GM23338 (cell line): ENCODE data around the gene ANGPT4. TPM values are rescaled to one million over a fixed set of nuclear protein-coding genes. Genes with fewer than 3 reads are reported as not detected.

ENCODE experiments used
- ATAC-seq: fragments of 200-7000 bp; cut with Tn5 transposase; 3 replicates; pipeline ENCODE4 v1.9.1; 2020
- DNase-seq: peaks from one replicate; pipeline ENCODE4 v3.0.0-alpha.2; 2015; ENCODE audit warnings: low spot score
- H2AFZ ChIP-seq: fragments of 200-600 bp; sonication (generic); 2 replicates; pipeline ENCODE4 v1.8.0; 2016; ENCODE audit warnings: antibody characterized with exemption, mild to moderate bottlenecking, moderate library complexity
- H3F3A ChIP-seq: fragments of 200-600 bp; sonication (generic); replicated peaks from 2 replicates; pipeline ENCODE4 v1.8.0; 2017; ENCODE audit warnings: antibody characterized with exemption, mixed run types, low read depth
- H3K27ac ChIP-seq: fragments of 200-600 bp; sonication (generic); 2 replicates; pipeline ENCODE4 v1.6.1; 2016; ENCODE audit warnings: low read depth
- H3K27me3 ChIP-seq: fragments of 200-600 bp; sonication (generic); 2 replicates; pipeline ENCODE4 v1.8.0; 2016; ENCODE audit warnings: mild to moderate bottlenecking, mixed run types, moderate library complexity; ENCODE audit not compliant: insufficient read depth
- H3K36me3 ChIP-seq: fragments of 200-600 bp; sonication (generic); 2 replicates; pipeline ENCODE4 v1.8.0; 2016; ENCODE audit warnings: mild to moderate bottlenecking; ENCODE audit not compliant: insufficient read depth
- H3K4me1 ChIP-seq: fragments of 200-600 bp; sonication (generic); 2 replicates; pipeline ENCODE4 v1.8.0; 2016; ENCODE audit warnings: mild to moderate bottlenecking, moderate library complexity; ENCODE audit not compliant: insufficient read depth
- H3K4me2 ChIP-seq: fragments of 200-600 bp; sonication (generic); 2 replicates; pipeline ENCODE4 v1.7.1; 2017; ENCODE audit warnings: mixed run types
- H3K4me3 ChIP-seq: fragments of 200-600 bp; sonication (generic); 2 replicates; pipeline ENCODE4 v1.6.1; 2016; ENCODE audit warnings: mixed run types
- H3K79me2 ChIP-seq: fragments of 200-600 bp; sonication (generic); replicated peaks from 2 replicates; pipeline ENCODE4 v1.8.0; 2017; ENCODE audit warnings: mild to moderate bottlenecking; ENCODE audit not compliant: insufficient read depth
- H3K9me2 ChIP-seq: fragments of 200-600 bp; sonication (generic); 2 replicates; pipeline ENCODE4 v1.8.0; 2017; ENCODE audit not compliant: insufficient read depth
- H4K20me1 ChIP-seq: fragments of 200-600 bp; sonication (generic); replicated peaks from 2 replicates; pipeline ENCODE4 v1.8.0; 2017; ENCODE audit warnings: mild to moderate bottlenecking; ENCODE audit not compliant: insufficient read depth
- H3K27ac Mint-ChIP-seq: 2 replicates; pipeline ENCODE4 v1.8.0; 2020; ENCODE audit warnings: inconsistent platforms, mild to moderate bottlenecking, moderate library complexity, mixed read lengths
- H3K27me3 Mint-ChIP-seq: 3 replicates; pipeline ENCODE4 v1.8.0; 2022; ENCODE audit warnings: low read depth, mild to moderate bottlenecking, moderate library complexity, mixed read lengths, inconsistent platforms; ENCODE audit not compliant: insufficient read depth, poor library complexity
- H3K36me3 Mint-ChIP-seq: 3 replicates; pipeline ENCODE4 v1.8.0; 2021; ENCODE audit warnings: low read depth, mild to moderate bottlenecking, inconsistent platforms, moderate library complexity, mixed read lengths
- H3K4me1 Mint-ChIP-seq: 3 replicates; pipeline ENCODE4 v1.8.0; 2020; ENCODE audit warnings: mild to moderate bottlenecking, inconsistent platforms, mixed read lengths
- H3K4me3 Mint-ChIP-seq: 3 replicates; pipeline ENCODE4 v1.8.0; 2021; ENCODE audit warnings: moderate library complexity, mild to moderate bottlenecking, inconsistent platforms, mixed read lengths
- H3K9me3 Mint-ChIP-seq: 3 replicates; pipeline ENCODE4 v1.8.0; 2020; ENCODE audit warnings: moderate library complexity, mild to moderate bottlenecking, inconsistent platforms, mixed read lengths
- CREB1 ChIP-seq: fragments of 250-450 bp; sonication (Bioruptor Pico); IDR thresholded peaks from 2 replicates; pipeline ENCODE4 v1.5.0; 2020; ENCODE audit warnings: low read depth, mild to moderate bottlenecking, moderate library complexity
- CTCF ChIP-seq, 2 experiments: fragments of 200-600 bp in 1 of 2; sonication (generic) in 1 of 2; conservative IDR thresholded peaks; 2 replicates each; pipeline versions ENCODE4 v1.5.1 to v1.6.1; 2016 to 2017; ENCODE audit warnings: antibody characterized with exemption in 2 of 2, low read depth in 2 of 2, mild to moderate bottlenecking in 2 of 2, moderate library complexity in 1 of 2
- ETS1 ChIP-seq: IDR thresholded peaks from 2 replicates; pipeline ENCODE4 v1.6.1; 2016; ENCODE audit warnings: antibody characterized with exemption
- EZH2 ChIP-seq: fragments of 200-600 bp; sonication (generic); IDR thresholded peaks from one replicate; pipeline ENCODE4 v1.8.0; 2017; ENCODE audit warnings: antibody characterized with exemption, mild to moderate bottlenecking, low read depth; ENCODE audit not compliant: unreplicated experiment
- EZH2phosphoT487 ChIP-seq: fragments of 200-600 bp; sonication (generic); IDR thresholded peaks from one replicate; pipeline ENCODE4 v1.8.1; 2018; ENCODE audit warnings: antibody characterized with exemption; ENCODE audit not compliant: unreplicated experiment
- JUNB ChIP-seq: IDR thresholded peaks from one replicate; pipeline ENCODE4 v1.6.1; 2016; ENCODE audit warnings: antibody characterized with exemption; ENCODE audit not compliant: unreplicated experiment
- NANOG ChIP-seq: IDR thresholded peaks from 2 replicates; pipeline ENCODE4 v1.6.1; 2016; ENCODE audit warnings: antibody characterized with exemption, borderline replicate concordance
- POLR2AphosphoS5 ChIP-seq: IDR thresholded peaks from 2 replicates; pipeline ENCODE4 v1.6.1; 2016; ENCODE audit warnings: antibody characterized with exemption, low read depth
- REST ChIP-seq: IDR thresholded peaks from one replicate; pipeline ENCODE4 v1.6.1; 2018; ENCODE audit warnings: antibody characterized with exemption; ENCODE audit not compliant: unreplicated experiment
- STAT1 ChIP-seq: IDR thresholded peaks from one replicate; pipeline ENCODE4 v1.6.1; 2016; ENCODE audit warnings: antibody characterized with exemption; ENCODE audit not compliant: unreplicated experiment
- ZNF114 ChIP-seq: fragments of 250-450 bp; sonication (Bioruptor Pico); IDR thresholded peaks from 2 replicates; pipeline ENCODE4 v1.5.0; 2020; ENCODE audit warnings: mild to moderate bottlenecking, moderate library complexity
- ZNF331 ChIP-seq: fragments of 250-450 bp; sonication (Bioruptor Pico); IDR thresholded peaks from 2 replicates; pipeline ENCODE4 v1.5.0; 2020; ENCODE audit warnings: low read depth, mild to moderate bottlenecking, moderate library complexity
- ZNF462 ChIP-seq: fragments of 250-450 bp; sonication (Bioruptor Pico); IDR thresholded peaks from 2 replicates; pipeline ENCODE4 v1.5.0; 2020; ENCODE audit warnings: mild to moderate bottlenecking, moderate library complexity
- polyA plus RNA-seq: library from polyadenylated mRNA; unstranded; fragments of >200 nt; fragmentation: Nextera tagmentation; extraction: Ambion mirVana; gene quantifications from 2 replicates; pipeline ENCODE4 v1.2.1, GENCODE V29; 2016
- total RNA-seq: library from RNA; depleted of rRNA; stranded (reverse); fragments of >200 nt; shearing (Covaris generic); gene quantifications from 2 replicates; pipeline ENCODE4 v1.2.3, GENCODE V29; 2014

The ANGPT4 gene
- total and polyA plus RNA-seq, 2 experiments from 2014 or later: 0.17 TPM; not detected in 1

- no peaks in the 10 kb centered on the region for H3K36me3 ChIP-seq
- H3K27me3 Mint-ChIP-seq: peaks cover 4% of the 10 kb centered on the region
- no peak overlapping the region for H3K4me3 ChIP-seq
- DNase-seq: no peak
- H3K27ac Mint-ChIP-seq: no peak overlapping the region
- no peaks in the 10 kb centered on the region; the same call in 2 of the 3 replicates for H3K36me3 Mint-ChIP-seq
- H3K9me2 ChIP-seq: no peaks in the 10 kb centered on the region
- no peaks in the 10 kb centered on the region for H3F3A ChIP-seq
- no peak for ATAC-seq
- H2AFZ ChIP-seq: no peak overlapping the region
- no peak overlapping the region for H3K4me2 ChIP-seq
- no peak overlapping the region for H3K4me3 Mint-ChIP-seq
- no peaks in the 10 kb centered on the region for H3K27me3 ChIP-seq
- no peaks in the 10 kb centered on the region for H3K9me3 Mint-ChIP-seq
- peaks cover 10% of the 10 kb centered on the region for H3K4me1 Mint-ChIP-seq
- H4K20me1 ChIP-seq: no peaks in the 10 kb centered on the region
- no peak overlapping the region for H3K27ac ChIP-seq
- no peaks in the 10 kb centered on the region for H3K79me2 ChIP-seq
- TF ChIP-seq NANOG (no peak), STAT1 (no peak), EZH2phosphoT487 (no peak), ZNF114 (CRISPR knock-in tag) (no peak), ZNF331 (CRISPR knock-in tag) (no peak), POLR2AphosphoS5 (no peak), JUNB (no peak), EZH2 (no peak), ZNF462 (no peak), REST (no peak), CTCF (conservative IDR thresholded peaks at IDR 0.05; ENCODE audit: low read depth in 2 of 2) (no peak), CREB1 (CRISPR knock-in tag) (no peak), ETS1 (no peak)
- H3K4me1 ChIP-seq: no peaks in the 10 kb centered on the region
Measured at GRCh38 chr20:961768-962167, 45.6 kb upstream of the ANGPT4 start.
